HUES64 (cell line): ENCODE data around the gene TBC1D16.

Experiments
- H3K27ac ChIP-seq: 2 replicates; pipeline ENCODE4 v1.7.0; 2013; ENCODE audit warnings: low read depth, low read length, inconsistent platforms
- H3K27me3 ChIP-seq: 2 replicates; pipeline ENCODE4 v1.6.1; 2013; ENCODE audit warnings: mild to moderate bottlenecking, low read length; ENCODE audit not compliant: insufficient read depth
- H3K36me3 ChIP-seq: 2 replicates; pipeline ENCODE4 v1.6.1; 2013; ENCODE audit warnings: mild to moderate bottlenecking, low read length; ENCODE audit not compliant: insufficient read depth
- H3K4me1 ChIP-seq: 2 replicates; pipeline ENCODE4 v1.6.1; 2013; ENCODE audit warnings: mild to moderate bottlenecking, low read length, moderate library complexity; ENCODE audit not compliant: insufficient read depth
- H3K4me3 ChIP-seq: 2 replicates; pipeline ENCODE4 v1.5.1; 2013; ENCODE audit warnings: mild to moderate bottlenecking, low read length, moderate library complexity
- H3K9ac ChIP-seq: 2 replicates; pipeline ENCODE4 v1.6.1; 2013; ENCODE audit warnings: mild to moderate bottlenecking, low read depth, low read length
- H3K9me3 ChIP-seq: 2 replicates; pipeline ENCODE4 v1.6.1; 2013; ENCODE audit warnings: low read depth, low read length; ENCODE audit not compliant: insufficient read depth
- WGBS: fragments of 150-250, 120-280 bp; methylation state at CpG from one replicate; pipeline ENCODE4 v1.1.7; 2013; ENCODE audit warnings: missing lambda C conversion rate; 5-methylcytosine and 5-hydroxymethylcytosine counted together

The TBC1D16 gene

DNA sequence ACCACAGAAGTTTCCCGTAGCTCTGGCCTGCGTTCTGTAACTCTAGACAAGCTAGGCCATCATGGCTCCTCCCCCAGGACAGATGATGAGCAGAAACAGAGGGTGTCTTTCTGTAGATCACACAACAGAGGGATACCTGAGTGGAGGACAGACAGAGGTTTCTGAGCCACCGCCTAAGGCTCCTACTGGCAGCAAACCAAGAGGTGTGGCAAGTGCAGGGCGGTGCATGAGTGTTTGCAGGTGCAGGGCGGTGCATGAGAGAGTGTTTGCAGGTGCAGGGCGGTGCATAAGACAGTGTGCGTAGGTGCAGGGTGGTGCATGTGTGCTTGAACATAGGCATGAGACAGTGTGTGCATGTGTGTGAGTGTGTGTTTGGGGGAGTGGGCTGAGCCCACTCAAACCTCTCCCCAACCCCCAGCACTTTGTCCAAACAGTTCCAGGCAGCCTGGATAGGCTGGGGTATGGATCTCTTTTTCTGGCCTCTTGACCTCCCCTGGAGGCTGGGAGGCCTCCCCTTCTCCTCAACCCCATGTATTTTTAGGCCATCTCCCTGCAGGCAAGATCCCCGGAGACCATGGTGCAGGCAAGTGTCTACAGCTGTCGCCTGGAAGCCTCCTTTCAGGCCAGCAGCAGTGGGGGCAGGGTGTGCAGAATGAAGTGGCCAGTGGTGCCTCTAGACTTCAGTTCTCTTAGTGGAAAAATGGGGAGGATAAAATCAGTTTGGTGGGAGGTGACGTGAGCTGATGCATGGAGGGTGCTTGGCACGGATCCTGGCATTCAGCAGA, 143.0 kb downstream of the TBC1D16 start:
- no peak overlapping the region for H3K9ac ChIP-seq
- H3K9me3 ChIP-seq, result no peaks in the 10 kb centered on the region
- H3K4me1 ChIP-seq, result no peaks in the 10 kb centered on the region
- no peaks in the 10 kb centered on the region for H3K36me3 ChIP-seq
- no peaks in the 10 kb centered on the region for H3K27me3 ChIP-seq
- H3K4me3 ChIP-seq, result no peak overlapping the region
- 88% methylated on average over 11 of the region's 11 CpGs for WGBS
- no peak overlapping the region for H3K27ac ChIP-seq

DNA sequence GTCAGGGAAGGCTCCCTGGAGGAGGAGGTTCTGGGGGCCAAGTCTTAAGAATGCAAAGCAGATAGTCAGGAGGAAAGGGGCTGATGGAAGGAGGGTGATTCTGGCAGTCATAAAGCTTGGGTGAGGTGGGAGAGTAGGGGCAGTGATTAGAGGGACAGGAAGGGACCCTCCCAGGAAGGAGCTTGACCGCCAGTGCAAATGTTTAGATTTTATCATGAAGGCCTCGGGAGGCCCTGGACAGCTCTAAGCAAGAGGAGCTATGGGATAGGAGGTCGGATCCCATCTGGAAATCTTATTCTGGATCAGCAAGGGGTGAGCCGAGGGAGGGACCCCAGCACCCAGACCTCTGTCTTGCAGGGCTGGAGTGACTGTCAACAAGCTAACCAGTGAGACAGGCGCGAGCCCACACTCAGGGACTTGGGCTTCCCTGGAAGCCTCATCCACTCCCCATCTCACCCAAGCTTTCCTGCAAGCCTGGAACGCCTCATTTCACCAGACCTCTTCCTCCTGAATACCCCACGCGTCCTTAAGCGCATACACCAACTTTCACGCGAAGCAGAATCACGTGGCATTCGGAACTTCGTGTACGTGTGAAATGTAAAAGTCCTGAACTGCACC, 144.4 kb downstream of the TBC1D16 start:
- WGBS, result 92% methylated on average over 16 of the region's 16 CpGs

DNA sequence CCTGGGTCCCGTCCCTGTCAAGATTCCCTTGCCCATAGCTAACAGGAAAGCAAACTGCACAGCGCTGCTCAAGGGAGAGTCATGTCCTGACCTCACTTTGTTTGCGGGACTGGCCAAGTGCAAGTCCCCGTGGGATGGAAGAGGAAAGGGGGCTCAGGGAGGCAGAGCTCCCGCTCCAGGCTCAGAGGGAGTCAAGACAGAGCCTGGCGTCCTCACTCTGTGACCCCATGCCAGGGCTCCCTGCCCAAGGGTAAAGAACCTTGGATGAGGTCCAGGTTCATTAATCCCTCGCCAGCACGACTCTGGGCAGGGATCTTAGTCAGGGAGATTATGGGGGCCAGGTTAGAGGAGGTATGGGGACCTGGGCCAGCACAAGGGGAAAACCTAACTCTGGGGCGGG, 145.0 kb downstream of the TBC1D16 start:
- Histone ChIP-seq H3K36me3 (no peaks in the 10 kb centered on the region), H3K9ac (no peak overlapping the region), H3K4me1 (no peaks in the 10 kb centered on the region), H3K9me3 (no peaks in the 10 kb centered on the region), H3K27me3 (no peaks in the 10 kb centered on the region), H3K4me3 (no peak overlapping the region), H3K27ac (no peak overlapping the region)
- WGBS, result 90% methylated on average over 9 of the region's 9 CpGs

More for the DNA sequence above, 144.4 kb downstream of the TBC1D16 start:
- Histone ChIP-seq H3K4me3 (no peak overlapping the region), H3K4me1 (no peaks in the 10 kb centered on the region), H3K27me3 (no peaks in the 10 kb centered on the region), H3K27ac (no peak overlapping the region), H3K9me3 (no peaks in the 10 kb centered on the region), H3K9ac (no peak overlapping the region), H3K36me3 (no peaks in the 10 kb centered on the region)

DNA sequence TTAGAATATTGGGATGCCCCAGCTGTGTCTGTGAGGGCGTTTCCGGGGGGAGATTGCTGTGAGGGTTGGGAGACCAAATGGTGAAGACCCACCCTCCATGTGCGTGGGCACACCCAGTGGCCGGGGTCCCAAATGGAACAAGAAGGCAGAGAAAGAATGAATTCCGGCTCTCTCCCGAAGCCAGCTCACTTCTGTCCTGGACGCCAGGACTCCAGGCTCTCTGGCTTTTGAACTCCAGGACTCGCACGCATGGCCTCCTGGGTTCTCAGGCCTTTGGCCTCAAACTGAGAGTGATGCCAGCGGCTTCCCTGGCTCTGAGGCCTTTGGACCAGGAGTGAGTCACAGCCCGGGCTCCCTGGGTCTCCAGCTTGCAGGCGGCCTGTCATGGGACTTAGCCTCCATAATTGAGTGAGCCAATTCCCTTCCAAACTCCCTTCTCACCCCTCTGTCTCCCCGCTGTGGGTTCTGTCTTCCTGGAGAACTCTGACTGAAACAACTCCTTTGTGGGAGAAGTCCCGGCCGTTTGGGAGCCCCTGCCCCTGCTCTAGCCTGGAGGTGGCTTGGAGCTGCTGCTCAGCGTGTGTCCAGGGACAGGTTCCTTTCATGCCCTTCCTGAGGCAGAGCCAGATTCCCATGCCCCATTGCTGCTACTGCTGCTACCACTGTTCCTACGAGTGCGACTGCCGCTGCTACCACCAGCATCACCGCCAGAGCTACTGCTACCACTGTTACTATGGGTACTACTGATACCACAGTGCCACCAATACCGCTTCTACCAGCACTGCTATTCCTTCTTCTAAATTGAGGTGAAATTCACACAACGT, 146.6 kb downstream of the TBC1D16 start:
- H3K36me3 ChIP-seq, result no peaks in the 10 kb centered on the region
- H3K27ac ChIP-seq, result no peak overlapping the region
- WGBS, result 87% methylated on average over 22 of the region's 22 CpGs
- H3K4me1 ChIP-seq, result no peaks in the 10 kb centered on the region
- H3K9me3 ChIP-seq, result no peaks in the 10 kb centered on the region
- H3K4me3 ChIP-seq, result no peak overlapping the region
- no peaks in the 10 kb centered on the region for H3K27me3 ChIP-seq
- no peak overlapping the region for H3K9ac ChIP-seq

DNA sequence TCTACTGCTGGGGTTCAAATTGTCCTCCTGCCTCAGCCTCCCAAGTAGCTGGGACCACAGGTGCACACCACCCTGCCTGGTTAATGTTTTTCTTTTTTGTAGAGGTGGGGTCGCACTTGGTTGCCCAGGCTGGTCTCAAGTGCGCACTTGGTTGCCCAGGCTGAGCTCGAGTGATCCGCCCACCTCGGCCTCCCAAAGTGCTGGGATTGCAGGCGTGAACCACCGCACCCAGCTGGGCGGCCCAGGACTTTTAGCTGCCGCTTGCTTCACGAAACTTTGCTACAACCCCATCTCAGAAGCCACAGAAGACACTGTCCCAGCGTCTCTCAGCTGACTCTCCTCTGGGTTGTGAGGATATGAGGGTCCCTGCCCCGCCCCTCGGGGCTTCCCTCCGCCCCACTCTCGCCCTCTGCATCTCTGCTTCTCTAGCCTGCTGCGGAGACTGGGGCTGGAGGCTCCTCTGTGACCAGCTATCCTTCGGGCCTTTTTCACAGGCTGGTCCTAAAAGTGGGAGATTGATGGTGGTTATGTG, 147.6 kb downstream of the TBC1D16 start:
- Histone ChIP-seq H3K9ac (no peak overlapping the region), H3K9me3 (no peaks in the 10 kb centered on the region), H3K36me3 (no peaks in the 10 kb centered on the region), H3K4me3 (no peak overlapping the region), H3K27ac (no peak overlapping the region), H3K4me1 (no peaks in the 10 kb centered on the region), H3K27me3 (no peaks in the 10 kb centered on the region)
- WGBS, result 93% methylated on average over 17 of the region's 17 CpGs

DNA sequence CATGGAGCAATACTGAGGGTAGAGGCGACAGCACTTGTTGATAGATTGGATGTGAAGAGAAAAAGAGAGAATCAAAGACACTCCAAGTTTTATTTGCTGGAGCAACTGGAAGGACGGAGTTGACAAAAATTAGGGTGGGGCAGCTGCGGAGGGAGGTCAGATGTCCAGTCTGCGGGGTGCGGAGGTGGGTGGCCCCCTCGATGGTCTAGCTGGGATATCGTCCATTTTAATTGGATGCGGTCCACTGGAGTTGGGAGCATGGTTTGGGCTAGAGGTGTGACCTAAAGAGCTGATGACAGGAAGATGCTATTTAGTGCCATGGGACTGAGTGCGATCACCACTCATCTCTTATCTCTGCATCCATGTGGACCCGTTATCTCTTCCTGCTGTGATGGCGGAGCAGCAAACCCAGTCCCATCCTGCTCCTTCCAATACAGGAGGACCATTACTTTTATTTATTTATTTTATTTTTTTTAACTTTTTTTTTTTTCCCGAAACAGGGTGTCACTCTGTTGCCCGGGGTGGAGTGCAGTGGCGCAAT, 148.2 kb downstream of the TBC1D16 start:
- Histone ChIP-seq H3K36me3 (no peaks in the 10 kb centered on the region), H3K27ac (no peak overlapping the region), H3K27me3 (no peaks in the 10 kb centered on the region), H3K9me3 (no peaks in the 10 kb centered on the region), H3K9ac (no peak overlapping the region), H3K4me3 (no peak overlapping the region), H3K4me1 (no peaks in the 10 kb centered on the region)
- WGBS, result 93% methylated on average over 14 of the region's 14 CpGs

DNA sequence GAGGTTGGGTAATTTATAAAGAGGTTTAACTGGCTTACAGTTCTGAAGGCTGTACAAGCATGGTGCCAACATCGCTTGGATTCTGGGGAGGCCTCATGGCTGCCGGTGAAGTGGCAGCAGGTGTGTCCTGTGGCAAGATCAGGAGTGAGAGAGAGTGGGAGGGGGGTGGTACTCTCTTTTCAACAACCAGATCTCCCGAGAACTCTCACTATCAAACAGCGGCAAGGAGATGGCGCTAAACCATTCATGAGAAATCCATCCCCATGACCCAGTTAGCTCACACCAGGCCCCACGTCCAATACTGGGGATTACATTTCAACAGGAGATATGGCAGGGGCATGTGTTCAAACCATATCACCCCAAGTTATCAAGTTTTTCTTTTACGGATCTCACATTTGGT, 152.5 kb downstream of the TBC1D16 start:
- H3K9ac ChIP-seq, result no peak overlapping the region
- no peaks in the 10 kb centered on the region for H3K27me3 ChIP-seq
- H3K36me3 ChIP-seq, result no peaks in the 10 kb centered on the region
- 83% methylated on average over 7 of the region's 7 CpGs for WGBS
- H3K4me1 ChIP-seq, result no peaks in the 10 kb centered on the region
- H3K27ac ChIP-seq, result no peak overlapping the region
- no peak overlapping the region for H3K4me3 ChIP-seq
- H3K9me3 ChIP-seq, result no peaks in the 10 kb centered on the region
